WTC11 (cell line): ENCODE results near the gene ZFP36L1. TPM values are rescaled to one million over a fixed set of nuclear protein-coding genes. Genes with fewer than 3 reads are reported as not detected.

ENCODE experiments used
- ATAC-seq: fragments of 200-7000 bp; cut with Tn5 transposase; 2 replicates; pipeline ENCODE4 v1.10.0; 2021; ENCODE audit warnings: mild to moderate bottlenecking, moderate library complexity
- CTCF ChIA-PET: fragments of 300-600 bp; sonication (Branson Sonifier 250); formaldehyde crosslinking; loops from one replicate; lab custom pipeline; 2021; ENCODE audit warnings: antibody characterized with exemption; lab: Charles Lee
- POLR2A ChIA-PET: fragments of 350-600 bp; sonication (Branson Sonifier 250); formaldehyde crosslinking; loops from one replicate; lab custom pipeline; 2021; ENCODE audit warnings: antibody characterized with exemption; lab: Charles Lee
- DNase-seq: peaks from one replicate; pipeline ENCODE4 v3.0.0; 2021; ENCODE audit warnings: low spot score
- H3K27ac Mint-ChIP-seq: 2 replicates; pipeline ENCODE4 v1.8.0; 2021; ENCODE audit warnings: mixed read lengths
- H3K27me3 Mint-ChIP-seq: 2 replicates; pipeline ENCODE4 v1.8.0; 2021; ENCODE audit warnings: low read depth, mild to moderate bottlenecking, moderate library complexity, mixed read lengths
- H3K36me3 Mint-ChIP-seq: 2 replicates; pipeline ENCODE4 v1.8.0; 2021; ENCODE audit warnings: mixed read lengths
- H3K4me1 Mint-ChIP-seq: 2 replicates; pipeline ENCODE4 v1.8.0; 2022; ENCODE audit warnings: mixed read lengths
- H3K4me3 Mint-ChIP-seq: 2 replicates; pipeline ENCODE4 v1.8.0; 2021; ENCODE audit warnings: mild to moderate bottlenecking, moderate library complexity, mixed read lengths
- H3K9me3 Mint-ChIP-seq: 2 replicates; pipeline ENCODE4 v1.8.0; 2021; ENCODE audit warnings: mixed read lengths
- ATF3 ChIP-seq: sonication (generic); formaldehyde crosslinking; conservative IDR thresholded peaks from 2 replicates; pipeline ENCODE4 v1.8.1; 2022; ENCODE audit warnings: mild to moderate bottlenecking, missing genetic modification reagents
- ATF6 ChIP-seq: sonication (generic); formaldehyde crosslinking; IDR thresholded peaks from 2 replicates; pipeline ENCODE4 v1.8.1; 2023; ENCODE audit warnings: mild to moderate bottlenecking, missing genetic modification reagents
- CREM ChIP-seq: sonication (generic); formaldehyde crosslinking; IDR thresholded peaks from 2 replicates; pipeline ENCODE4 v1.8.1; 2022; ENCODE audit warnings: mild to moderate bottlenecking, missing genetic modification reagents, moderate library complexity
- FOXK1 ChIP-seq: sonication (generic); formaldehyde crosslinking; IDR thresholded peaks from 2 replicates; pipeline ENCODE4 v1.8.0; 2022; ENCODE audit warnings: mild to moderate bottlenecking, moderate library complexity, missing genetic modification reagents
- GRHL2 ChIP-seq: fragments of 250-450 bp; sonication (Bioruptor Pico); IDR thresholded peaks from 2 replicates; pipeline ENCODE4 v1.8.0; 2022; ENCODE audit warnings: mild to moderate bottlenecking, moderate library complexity; ENCODE audit not compliant: insufficient replicate concordance, severe bottlenecking
- NR2C2 ChIP-seq: sonication (generic); formaldehyde crosslinking; IDR thresholded peaks from 2 replicates; pipeline ENCODE4 v1.8.0; 2022; ENCODE audit warnings: mild to moderate bottlenecking, missing genetic modification reagents
- TEAD4 ChIP-seq: sonication (generic); formaldehyde crosslinking; IDR thresholded peaks from 2 replicates; pipeline ENCODE4 v1.8.0; 2022; ENCODE audit warnings: mild to moderate bottlenecking, missing genetic modification reagents
- TP53 ChIP-seq: sonication (generic); formaldehyde crosslinking; IDR thresholded peaks from 2 replicates; pipeline ENCODE4 v1.8.1; 2023; ENCODE audit warnings: mild to moderate bottlenecking, missing genetic modification reagents
- ZMAT4 ChIP-seq: fragments of 250-450 bp; sonication (Bioruptor Pico); IDR thresholded peaks from 2 replicates; pipeline ENCODE4 v1.9.0; 2021; ENCODE audit warnings: mild to moderate bottlenecking
- ZNF317 ChIP-seq: sonication (generic); formaldehyde crosslinking; IDR thresholded peaks from 2 replicates; pipeline ENCODE4 v1.8.1; 2023; ENCODE audit warnings: low read depth, mild to moderate bottlenecking, moderate library complexity, missing genetic modification reagents, borderline replicate concordance
- ZNF425 ChIP-seq: fragments of 250-450 bp; sonication (Bioruptor Pico); conservative IDR thresholded peaks from 2 replicates; pipeline ENCODE4 v1.9.0; 2021; ENCODE audit warnings: mild to moderate bottlenecking
- total RNA-seq: library from RNA; stranded (reverse); gene quantifications from 3 replicates; pipeline ENCODE4 v1.2.3, GENCODE V29; 2021
- TF ChIP-seq, protein P1 (sequence below): sonication (generic); formaldehyde crosslinking; IDR thresholded peaks from 2 replicates; pipeline ENCODE4 v1.8.0; 2022; ENCODE audit warnings: mild to moderate bottlenecking, missing genetic modification reagents
- TF ChIP-seq, protein P2 (sequence below): fragments of 250-450 bp; sonication (Bioruptor Pico); IDR thresholded peaks from 2 replicates; pipeline ENCODE4 v1.8.0; 2021; ENCODE audit warnings: mild to moderate bottlenecking

Gene ZFP36L1
- total RNA-seq, 1 experiment from 2014 or later: 132 TPM

DNA sequence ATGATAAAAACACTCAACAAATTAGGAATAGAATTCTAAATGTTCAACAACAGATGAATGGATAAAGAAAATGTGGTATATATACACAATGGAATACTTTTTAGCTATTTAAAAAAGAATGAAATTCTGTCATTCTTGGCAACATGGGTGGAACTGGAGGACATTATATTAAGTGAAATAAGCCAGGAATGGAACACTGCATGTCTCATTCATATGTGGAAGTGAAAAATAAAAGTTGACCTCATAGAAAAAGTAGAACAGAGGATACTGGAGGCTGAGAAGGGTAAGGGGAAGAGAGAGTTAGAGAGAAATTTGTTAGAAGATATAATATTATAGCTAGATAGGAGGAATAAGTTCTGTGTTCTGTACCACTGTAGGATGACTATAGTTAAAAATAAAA lies 35.8 kb upstream of the ZFP36L1 start:
- Mint-ChIP-seq H3K4me3 (no peak overlapping the region), H3K27ac (no peak overlapping the region), H3K9me3 (peaks cover 13% of the 10 kb centered on the region), H3K36me3 (no peaks in the 10 kb centered on the region), H3K27me3 (peaks cover 2% of the 10 kb centered on the region; the same call in 1 of the 2 replicates), H3K4me1 (no peaks in the 10 kb centered on the region)
- ChIA-PET POLR2A (no interaction called here), CTCF (interaction anchor here (1.4 to 2.0 kb wide), 2 partner anchors 10 to 15 kb away, joined by 3 to 7 read pairs; no protein-coding TSS in a partner anchor)
- ATAC-seq (no peak), DNase-seq (no peak)
- TF ChIP-seq TEAD4 (CRISPR knock-in tag): no peak
- TF ChIP-seq, protein P1, sequence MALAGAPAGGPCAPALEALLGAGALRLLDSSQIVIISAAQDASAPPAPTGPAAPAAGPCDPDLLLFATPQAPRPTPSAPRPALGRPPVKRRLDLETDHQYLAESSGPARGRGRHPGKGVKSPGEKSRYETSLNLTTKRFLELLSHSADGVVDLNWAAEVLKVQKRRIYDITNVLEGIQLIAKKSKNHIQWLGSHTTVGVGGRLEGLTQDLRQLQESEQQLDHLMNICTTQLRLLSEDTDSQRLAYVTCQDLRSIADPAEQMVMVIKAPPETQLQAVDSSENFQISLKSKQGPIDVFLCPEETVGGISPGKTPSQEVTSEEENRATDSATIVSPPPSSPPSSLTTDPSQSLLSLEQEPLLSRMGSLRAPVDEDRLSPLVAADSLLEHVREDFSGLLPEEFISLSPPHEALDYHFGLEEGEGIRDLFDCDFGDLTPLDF (CRISPR knock-in tag): no peak
- TF ChIP-seq CREM: no peak
- TF ChIP-seq GRHL2 (CRISPR knock-in tag): no peak
- TF ChIP-seq ATF6 (CRISPR knock-in tag): no peak
- no peak for TF ChIP-seq FOXK1 (CRISPR knock-in tag)
- TF ChIP-seq, protein P2, sequence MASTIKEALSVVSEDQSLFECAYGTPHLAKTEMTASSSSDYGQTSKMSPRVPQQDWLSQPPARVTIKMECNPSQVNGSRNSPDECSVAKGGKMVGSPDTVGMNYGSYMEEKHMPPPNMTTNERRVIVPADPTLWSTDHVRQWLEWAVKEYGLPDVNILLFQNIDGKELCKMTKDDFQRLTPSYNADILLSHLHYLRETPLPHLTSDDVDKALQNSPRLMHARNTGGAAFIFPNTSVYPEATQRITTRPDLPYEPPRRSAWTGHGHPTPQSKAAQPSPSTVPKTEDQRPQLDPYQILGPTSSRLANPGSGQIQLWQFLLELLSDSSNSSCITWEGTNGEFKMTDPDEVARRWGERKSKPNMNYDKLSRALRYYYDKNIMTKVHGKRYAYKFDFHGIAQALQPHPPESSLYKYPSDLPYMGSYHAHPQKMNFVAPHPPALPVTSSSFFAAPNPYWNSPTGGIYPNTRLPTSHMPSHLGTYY (CRISPR knock-in tag): no peak
- no peak for TF ChIP-seq ZNF317 (CRISPR knock-in tag)
- no peak for TF ChIP-seq NR2C2 (CRISPR knock-in tag)
- TF ChIP-seq ZNF425 (CRISPR knock-in tag): no peak
- TF ChIP-seq TP53: no peak

DNA sequence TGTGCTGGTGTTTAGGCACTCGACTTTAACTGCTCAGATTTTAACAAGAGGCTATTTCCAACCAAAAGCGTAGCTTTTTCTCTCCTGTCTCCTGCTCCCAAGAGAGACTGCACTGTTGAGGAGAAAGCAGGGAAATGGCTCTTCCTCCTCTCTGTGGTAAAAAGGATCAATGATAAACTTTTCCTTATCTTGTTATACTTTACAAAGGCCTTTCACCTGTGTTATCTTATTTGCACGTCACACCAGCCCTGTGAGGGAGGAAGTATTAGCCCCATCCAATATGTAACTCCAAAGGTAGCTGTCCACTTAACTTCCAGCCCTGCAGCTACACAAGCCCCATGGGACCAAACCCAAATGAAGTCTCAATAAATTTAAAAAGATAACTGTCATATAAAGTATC lies 32.9 kb upstream of the ZFP36L1 start:
- no peak for ATAC-seq
- Mint-ChIP-seq H3K36me3 (no peaks in the 10 kb centered on the region), H3K27me3 (peaks cover 2% of the 10 kb centered on the region; the same call in 1 of the 2 replicates), H3K27ac (no peak overlapping the region), H3K4me3 (no peak overlapping the region), H3K4me1 (peaks cover 1% of the 10 kb centered on the region), H3K9me3 (peaks cover 5% of the 10 kb centered on the region)
- no peak for DNase-seq
- ChIA-PET CTCF (interaction anchor here (0.9 to 4.0 kb wide), 10 partner anchors 9 to 1009 kb away, joined by 3 to 46 read pairs (median 5); partner anchors contain the start of genes EXD2 and ZFYVE26), POLR2A (interaction anchor here (1.7 kb wide), 1 partner anchor 282 kb away, joined by 3 read pairs; no protein-coding TSS in a partner anchor)
- TF ChIP-seq ZMAT4 (CRISPR knock-in tag) (no peak), ATF3 (CRISPR knock-in tag) (no peak)
